CD4-positive, alpha-beta memory T cell (primary cell): Measurements from ENCODE around the gene NLGN2. TPM values are rescaled to one million over a fixed set of nuclear protein-coding genes. Genes with fewer than 3 reads are reported as not detected.
A peak's percentile ranks its signal among the peaks of the same experiment; 100 is the strongest.

ENCODE experiments used
- CTCF ChIA-PET: fragments of 350-600 bp; sonication (Branson Sonifier 250); formaldehyde crosslinking; loops from one replicate; lab custom pipeline; 2021; ENCODE audit warnings: inconsistent platforms; ENCODE audit not compliant: partially characterized antibody; lab: Charles Lee
- POLR2A ChIA-PET: fragments of 350-600 bp; sonication (Branson Sonifier 250); formaldehyde crosslinking; loops from one replicate; lab custom pipeline; 2021; ENCODE audit not compliant: partially characterized antibody; lab: Charles Lee
- DNase-seq, 5 donors: peaks; one replicate each; pipeline versions ENCODE4 v3.0.0 to v3.0.0-alpha.2; 2020 to 2022; ENCODE audit warnings: mixed read lengths in 1 of 5
- H3K27ac ChIP-seq: one replicate; pipeline ENCODE4 v1.7.0; 2013; ENCODE audit warnings: low read depth, low read length
- H3K27me3 ChIP-seq: 2 replicates; pipeline ENCODE4 v1.7.0; 2013; ENCODE audit warnings: mild to moderate bottlenecking, low read length, moderate library complexity; ENCODE audit not compliant: insufficient read depth
- H3K36me3 ChIP-seq: 2 replicates; pipeline ENCODE4 v1.7.0; 2013; ENCODE audit warnings: mild to moderate bottlenecking, low read length, moderate library complexity; ENCODE audit not compliant: insufficient read depth
- H3K4me1 ChIP-seq: 2 replicates; pipeline ENCODE4 v1.7.0; 2013; ENCODE audit warnings: mild to moderate bottlenecking, low read length, moderate library complexity; ENCODE audit not compliant: insufficient read depth
- H3K4me3 ChIP-seq, 2 donors: one replicate each; pipeline ENCODE4 v1.7.0; 2013; ENCODE audit warnings: low read length in 2 of 2, mild to moderate bottlenecking in 1 of 2
- H3K9me3 ChIP-seq, 2 donors: one replicate each; pipeline ENCODE4 v1.7.0; 2013; ENCODE audit warnings: low read length in 2 of 2, control low read depth in 1 of 2; ENCODE audit not compliant: control insufficient read depth in 1 of 2
- H3K27ac Mint-ChIP-seq, 7 donors: one replicate each; pipeline ENCODE4 v1.8.0; 2020 to 2021; ENCODE audit warnings: mixed read lengths in 7 of 7, mild to moderate bottlenecking in 6 of 7, inconsistent platforms in 3 of 7, moderate library complexity in 3 of 7
- H3K27me3 Mint-ChIP-seq, 2 donors: one replicate each; pipeline ENCODE4 v1.8.0; 2020 to 2021; ENCODE audit warnings: mixed read lengths in 2 of 2
- H3K36me3 Mint-ChIP-seq, 2 donors: one replicate each; pipeline ENCODE4 v1.8.0; 2020 to 2021; ENCODE audit warnings: mixed read lengths in 2 of 2, inconsistent platforms in 1 of 2, mild to moderate bottlenecking in 1 of 2
- H3K4me1 Mint-ChIP-seq, 4 donors: one replicate each; pipeline ENCODE4 v1.8.0; 2020 to 2021; ENCODE audit warnings: mixed read lengths in 4 of 4, mild to moderate bottlenecking in 1 of 4
- H3K4me3 Mint-ChIP-seq, 8 donors: one replicate each; pipeline ENCODE4 v1.8.0; 2020 to 2021; ENCODE audit warnings: mixed read lengths in 8 of 8, mild to moderate bottlenecking in 7 of 8, moderate library complexity in 6 of 8, inconsistent platforms in 3 of 8
- H3K9me3 Mint-ChIP-seq, 8 donors: one replicate each; pipeline ENCODE4 v1.8.0; 2020 to 2021; ENCODE audit warnings: mixed read lengths in 8 of 8, mild to moderate bottlenecking in 5 of 8, inconsistent platforms in 3 of 8, moderate library complexity in 1 of 8
- intact Hi-C: fragments of 100-400 bp; cut with micrococcal nuclease; formaldehyde crosslinking; loops from one replicate; pipeline ENCODE4 v1.15.1; 2023
- polyA plus RNA-seq, 2 donors: library from polyadenylated mRNA; unstranded; fragments of 300-500 nt; fragmentation: Illumina TruSeq; gene quantifications; one replicate each; pipeline ENCODE4 v1.2.3, GENCODE V29; 2021
- total RNA-seq, 2 experiments: library from RNA; stranded (reverse); gene quantifications; one replicate each; pipeline ENCODE4 v1.2.3, GENCODE V29; 2021

The NLGN2 gene
- total and polyA plus RNA-seq, 4 experiments from 2014 or later: 0.08 to 9.8 (median 8.8) TPM; not detected in 1

DNA sequence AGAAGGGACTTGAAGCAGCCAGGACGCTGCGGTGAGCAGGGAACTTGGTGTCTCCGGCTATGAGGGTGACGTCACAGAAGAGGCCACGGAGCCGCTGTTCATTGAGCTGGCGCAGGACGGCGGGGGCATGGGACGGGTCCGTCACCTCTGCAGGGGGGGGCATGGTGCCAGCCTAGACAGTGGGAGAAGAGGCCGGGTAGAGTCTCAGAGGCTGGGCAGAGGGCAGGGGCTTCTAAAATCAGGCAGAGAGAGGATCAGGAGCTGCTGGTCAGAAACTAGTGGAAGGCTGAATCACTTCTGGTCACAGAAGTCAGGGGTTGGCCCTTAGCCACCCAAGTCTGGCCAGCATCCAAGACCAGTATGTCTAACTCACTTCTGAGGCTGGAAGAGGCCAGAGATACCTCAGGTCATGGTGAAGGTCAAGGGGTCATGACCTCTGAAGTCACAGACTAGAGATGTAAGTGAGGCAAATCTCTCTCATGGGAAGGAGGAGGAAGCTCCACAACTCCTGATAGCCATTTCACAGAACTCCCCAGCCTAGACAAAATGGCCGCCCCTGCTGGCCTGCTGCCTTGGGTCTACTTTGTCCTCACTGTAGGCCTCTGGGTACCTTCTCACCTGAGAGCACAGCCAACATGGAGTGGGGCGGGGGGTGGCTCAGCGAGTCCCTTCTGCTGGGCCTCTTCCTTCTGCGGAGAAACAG is 59.1 kb downstream of the NLGN2 start:
- Mint-ChIP-seq H3K9me3 (no peaks in the 10 kb centered on the region), H3K4me1 (peaks cover 4 to 18% (median 6%) of the 10 kb centered on the region in 4 donors), H3K27ac (peak overlapping the region in 1 of 7 donors; percentile 40), H3K27me3 (no peaks in the 10 kb centered on the region), H3K36me3 (peaks cover 3 to 28% of the 10 kb centered on the region in 2 donors), H3K4me3 (no peak overlapping the region)
- no peak overlapping the region for H3K4me3 ChIP-seq
- CTCF ChIA-PET: interaction anchor here (1.6 kb wide), 2 partner anchors 9 to 30 kb away, joined by 3 to 4 read pairs; no protein-coding TSS in a partner anchor
- H3K27me3 ChIP-seq: no peaks in the 10 kb centered on the region
- DNase-seq: no peak
- intact Hi-C loops: no loop called here
- peaks cover 8% of the 10 kb centered on the region for H3K4me1 ChIP-seq
- POLR2A ChIA-PET: interaction anchor here (0.8 to 23.4 kb wide), 2 partner anchors 11 to 15 kb away, joined by 3 to 398 read pairs; partner anchors contain the start of genes POLR2A, SLC35G6 and ZBTB4
- no peak overlapping the region for H3K27ac ChIP-seq
- peaks cover 6% of the 10 kb centered on the region for H3K36me3 ChIP-seq
- H3K9me3 ChIP-seq: no peaks in the 10 kb centered on the region

GRCh38 chr17:7467498-7467897 is 59.9 kb downstream of the NLGN2 start:
- Mint-ChIP-seq H3K4me3 (no peak overlapping the region), H3K4me1 (peaks cover 7 to 23% (median 10%) of the 10 kb centered on the region in 4 donors), H3K27me3 (no peaks in the 10 kb centered on the region), H3K36me3 (peaks cover 3 to 26% of the 10 kb centered on the region in 2 donors), H3K9me3 (no peaks in the 10 kb centered on the region), H3K27ac (peak overlapping the region in 2 of 7 donors; percentile 26 to 40)
- intact Hi-C loops: no loop called here
- peaks cover 10% of the 10 kb centered on the region for H3K4me1 ChIP-seq
- POLR2A ChIA-PET: interaction anchor here (23.4 kb wide), 1 partner anchor 14 kb away, joined by 398 read pairs; the partner anchor contains the start of genes POLR2A, SLC35G6 and ZBTB4
- H3K27me3 ChIP-seq: no peaks in the 10 kb centered on the region
- H3K4me3 ChIP-seq: no peak overlapping the region
- peaks cover 6% of the 10 kb centered on the region for H3K36me3 ChIP-seq
- no peaks in the 10 kb centered on the region for H3K9me3 ChIP-seq
- H3K27ac ChIP-seq: no peak overlapping the region
- CTCF ChIA-PET: interaction anchor here (0.5 to 1.6 kb wide), 3 partner anchors 9 to 55 kb away, joined by 3 to 4 read pairs (median 3); no protein-coding TSS in a partner anchor
- no peak for DNase-seq

DNA sequence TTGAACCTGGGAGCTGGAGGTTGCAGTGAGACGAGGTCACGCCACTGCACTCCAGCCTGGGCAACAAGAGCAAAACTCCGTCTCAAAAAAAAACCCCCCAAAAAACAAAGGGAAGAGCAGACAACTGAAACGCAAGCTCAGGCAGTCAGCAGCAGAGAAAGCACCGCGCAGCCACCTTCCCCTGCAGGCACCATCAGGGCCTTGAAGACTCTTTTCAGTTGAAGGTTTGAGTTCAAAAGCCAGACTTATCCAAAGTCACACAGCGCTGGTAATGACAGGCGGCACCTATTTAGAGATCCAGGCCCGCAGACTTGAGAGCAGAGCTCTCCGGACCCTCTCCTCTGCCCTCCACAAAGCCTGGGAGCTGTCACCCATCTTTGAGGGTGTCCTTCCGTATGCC is 60.6 kb downstream of the NLGN2 start:
- Mint-ChIP-seq H3K9me3 (no peaks in the 10 kb centered on the region), H3K27me3 (no peaks in the 10 kb centered on the region), H3K27ac (peak overlapping the region in 2 of 7 donors; percentile 23 to 41), H3K4me1 (peaks cover 7 to 30% (median 10%) of the 10 kb centered on the region in 4 donors), H3K36me3 (peaks cover 3 to 25% of the 10 kb centered on the region in 2 donors), H3K4me3 (no peak overlapping the region)
- intact Hi-C loops: no loop called here
- ChIA-PET POLR2A (interaction anchor here (23.4 kb wide), 1 partner anchor 14 kb away, joined by 398 read pairs; the partner anchor contains the start of genes POLR2A, SLC35G6 and ZBTB4), CTCF (interaction anchor here (0.5 to 1.6 kb wide), 3 partner anchors 8 to 54 kb away, joined by 3 to 4 read pairs (median 3); no protein-coding TSS in a partner anchor)
- peaks cover 6% of the 10 kb centered on the region for H3K36me3 ChIP-seq
- H3K27ac ChIP-seq: no peak overlapping the region
- H3K4me3 ChIP-seq: no peak overlapping the region
- no peaks in the 10 kb centered on the region for H3K9me3 ChIP-seq
- no peaks in the 10 kb centered on the region for H3K27me3 ChIP-seq
- no peak for DNase-seq
- H3K4me1 ChIP-seq: peaks cover 10% of the 10 kb centered on the region

GRCh38 chr17:7468804-7469389 is 61.3 kb downstream of the NLGN2 start:
- Mint-ChIP-seq H3K9me3 (no peaks in the 10 kb centered on the region), H3K27ac (peak overlapping the region in 1 of 7 donors; percentile 23), H3K4me3 (no peak overlapping the region), H3K4me1 (peaks cover 7 to 36% (median 10%) of the 10 kb centered on the region in 4 donors), H3K27me3 (no peaks in the 10 kb centered on the region), H3K36me3 (peaks cover 3 to 21% of the 10 kb centered on the region in 2 donors)
- Histone ChIP-seq H3K4me1 (peaks cover 10% of the 10 kb centered on the region), H3K9me3 (no peaks in the 10 kb centered on the region), H3K27me3 (no peaks in the 10 kb centered on the region), H3K4me3 (no peak overlapping the region), H3K36me3 (peaks cover 6% of the 10 kb centered on the region), H3K27ac (no peak overlapping the region)
- intact Hi-C loops: no loop called here
- DNase-seq: no peak
- ChIA-PET POLR2A (interaction anchor here (23.4 kb wide), 1 partner anchor 13 kb away, joined by 398 read pairs; the partner anchor contains the start of genes POLR2A, SLC35G6 and ZBTB4), CTCF (interaction anchor here (1.6 kb wide), 1 partner anchor 32 kb away, joined by 4 read pairs; no protein-coding TSS in a partner anchor)

Other genes with a start within 250 kb of the NLGN2 start
Only the 30 nearest of the 39 such genes appear.
- 10 to 100 TPM; 75.1 to 76.8 TPM for gene DVL2, start 173.3 kb upstream of the NLGN2 start, total RNA-seq
- gene DVL2, start 173.3 kb upstream of the NLGN2 start, polyA plus RNA-seq: 10 to 100 TPM; 22.0 to 23.7 TPM
- 10 to 100 TPM; 45.8 to 55.8 TPM for gene PHF23, start 168.4 kb upstream of the NLGN2 start, total RNA-seq
- 10 to 100 TPM; 11.4 to 29.8 TPM for gene PHF23, start 168.4 kb upstream of the NLGN2 start, polyA plus RNA-seq
- gene GABARAP, start 165.4 kb upstream of the NLGN2 start, total RNA-seq: 100 to 1,000 TPM; 324 to 327 TPM
- 100 to 1,000 TPM; 741 to 896 TPM for gene GABARAP, start 165.4 kb upstream of the NLGN2 start, polyA plus RNA-seq
- gene CTDNEP1, start 156.1 kb upstream of the NLGN2 start, total RNA-seq: 100 to 1,000 TPM; 145 to 157 TPM
- gene CTDNEP1, start 156.1 kb upstream of the NLGN2 start, polyA plus RNA-seq: 10 to 100 TPM; 42.4 to 59.1 TPM
- gene ELP5, start 155.6 kb upstream of the NLGN2 start, total RNA-seq: 10 to 100 TPM; 29.8 to 30.9 TPM
- 10 to 100 TPM; 68.0 to 71.3 TPM for gene ELP5, start 155.6 kb upstream of the NLGN2 start, polyA plus RNA-seq
- 1 to 10 TPM in 1 of 2 experiments, under 1 TPM in 1; 0.39 to 1.0 TPM for gene CLDN7, start 145.4 kb upstream of the NLGN2 start, total RNA-seq
- 1 to 10 TPM; 1.0 to 3.1 TPM for gene CLDN7, start 145.4 kb upstream of the NLGN2 start, polyA plus RNA-seq
- gene SLC2A4, start 126.1 kb upstream of the NLGN2 start, total RNA-seq: not detected
- not detected for gene SLC2A4, start 126.1 kb upstream of the NLGN2 start, polyA plus RNA-seq
- under 1 TPM; 0.26 to 0.39 TPM for gene YBX2, start 113.2 kb upstream of the NLGN2 start, total RNA-seq
- not detected for gene YBX2, start 113.2 kb upstream of the NLGN2 start, polyA plus RNA-seq
- gene EIF5A, start 100.2 kb upstream of the NLGN2 start, total RNA-seq: 100 to 1,000 TPM; 240 to 244 TPM
- 100 to 1,000 TPM; 230 to 850 TPM for gene EIF5A, start 100.2 kb upstream of the NLGN2 start, polyA plus RNA-seq
- gene GPS2, start 92.5 kb upstream of the NLGN2 start, total RNA-seq: 100 to 1,000 TPM; 127 to 132 TPM
- gene GPS2, start 92.5 kb upstream of the NLGN2 start, polyA plus RNA-seq: 100 to 1,000 TPM; 101 to 120 TPM
- gene NEURL4, start 78.5 kb upstream of the NLGN2 start, total RNA-seq: 10 to 100 TPM; 73.8 to 81.6 TPM
- gene NEURL4, start 78.5 kb upstream of the NLGN2 start, polyA plus RNA-seq: 1 to 10 TPM in 1 of 2 donors, under 1 TPM in 1; 0.97 to 2.4 TPM
- 100 to 1,000 TPM; 507 to 516 TPM for gene ACAP1, start 71.3 kb upstream of the NLGN2 start, total RNA-seq
- 100 to 1,000 TPM; 261 to 264 TPM for gene ACAP1, start 71.3 kb upstream of the NLGN2 start, polyA plus RNA-seq
- gene KCTD11, start 55.7 kb upstream of the NLGN2 start, total RNA-seq: 1 to 10 TPM; 3.5 to 4.3 TPM
- gene KCTD11, start 55.7 kb upstream of the NLGN2 start, polyA plus RNA-seq: 1 to 10 TPM in 1 of 2 donors, under 1 TPM in 1; 0.33 to 1.8 TPM
- not detected for gene TMEM95, start 52.7 kb upstream of the NLGN2 start, total RNA-seq
- not detected for gene TMEM95, start 52.7 kb upstream of the NLGN2 start, polyA plus RNA-seq
- 10 to 100 TPM; 13.8 to 15.9 TPM for gene TNK1, start 26.8 kb upstream of the NLGN2 start, total RNA-seq
- 1 to 10 TPM; 1.7 to 2.1 TPM for gene TNK1, start 26.8 kb upstream of the NLGN2 start, polyA plus RNA-seq
- gene PLSCR3, start 13.3 kb upstream of the NLGN2 start, total RNA-seq: 10 to 100 TPM; 90.3 to 91.9 TPM
- 100 to 1,000 TPM; 174 to 242 TPM for gene PLSCR3, start 13.3 kb upstream of the NLGN2 start, polyA plus RNA-seq
- gene TMEM256, start 3.7 kb upstream of the NLGN2 start, total RNA-seq: 10 to 100 TPM; 35.4 to 38.3 TPM
- gene TMEM256, start 3.7 kb upstream of the NLGN2 start, polyA plus RNA-seq: 10 to 100 TPM; 49.9 to 51.1 TPM
- not detected for gene SPEM1, start 12.5 kb downstream of the NLGN2 start, total RNA-seq
- gene SPEM1, start 12.5 kb downstream of the NLGN2 start, polyA plus RNA-seq: not detected
- not detected for gene SPEM2, start 17.8 kb downstream of the NLGN2 start, total RNA-seq
- gene SPEM2, start 17.8 kb downstream of the NLGN2 start, polyA plus RNA-seq: not detected
- gene SPEM3, start 21.0 kb downstream of the NLGN2 start, total RNA-seq: not detected
- gene SPEM3, start 21.0 kb downstream of the NLGN2 start, polyA plus RNA-seq: not detected
- gene TMEM102, start 27.6 kb downstream of the NLGN2 start, total RNA-seq: 10 to 100 TPM; 20.8 to 21.8 TPM
- gene TMEM102, start 27.6 kb downstream of the NLGN2 start, polyA plus RNA-seq: 10 to 100 TPM; 14.6 to 29.2 TPM
- 1 to 10 TPM; 2.7 to 3.3 TPM for gene FGF11, start 31.7 kb downstream of the NLGN2 start, total RNA-seq
- gene FGF11, start 31.7 kb downstream of the NLGN2 start, polyA plus RNA-seq: under 1 TPM in 1 of 2 donors, not detected in 1; 0.14 TPM
- 1 to 10 TPM; 9.1 to 9.5 TPM for gene CHRNB1, start 37.2 kb downstream of the NLGN2 start, total RNA-seq
- 10 to 100 TPM; 24.1 to 29.2 TPM for gene CHRNB1, start 37.2 kb downstream of the NLGN2 start, polyA plus RNA-seq
- gene ZBTB4, start 71.8 kb downstream of the NLGN2 start, total RNA-seq: 10 to 100 TPM; 75.2 to 75.7 TPM
- 10 to 100 TPM in 1 of 2 donors, 1 to 10 TPM in 1; 4.6 to 21.2 TPM for gene ZBTB4, start 71.8 kb downstream of the NLGN2 start, polyA plus RNA-seq
- not detected for gene SLC35G6, start 73.6 kb downstream of the NLGN2 start, total RNA-seq
- gene SLC35G6, start 73.6 kb downstream of the NLGN2 start, polyA plus RNA-seq: not detected
- gene POLR2A, start 76.5 kb downstream of the NLGN2 start, total RNA-seq: 100 to 1,000 TPM; 178 to 191 TPM
- gene POLR2A, start 76.5 kb downstream of the NLGN2 start, polyA plus RNA-seq: 10 to 100 TPM in 1 of 2 donors, 1 to 10 TPM in 1; 8.6 to 76.2 TPM
- gene TNFSF12, start 141.2 kb downstream of the NLGN2 start, total RNA-seq: 10 to 100 TPM; 45.1 to 52.2 TPM
- gene TNFSF12, start 141.2 kb downstream of the NLGN2 start, polyA plus RNA-seq: 10 to 100 TPM; 45.8 to 72.8 TPM
- 1 to 10 TPM; 2.9 to 3.8 TPM for gene TNFSF13, start 150.9 kb downstream of the NLGN2 start, total RNA-seq
- gene TNFSF13, start 150.9 kb downstream of the NLGN2 start, polyA plus RNA-seq: under 1 TPM in 1 of 2 donors, not detected in 1; 0.68 TPM
- gene SENP3, start 154.1 kb downstream of the NLGN2 start, total RNA-seq: 10 to 100 TPM; 37.7 to 40.1 TPM
- gene SENP3, start 154.1 kb downstream of the NLGN2 start, polyA plus RNA-seq: 10 to 100 TPM; 13.1 to 15.5 TPM
- gene CD68, start 171.8 kb downstream of the NLGN2 start, total RNA-seq: 10 to 100 TPM; 19.8 to 20.9 TPM
- under 1 TPM in 1 of 2 donors, not detected in 1; 0.59 TPM for gene CD68, start 171.8 kb downstream of the NLGN2 start, polyA plus RNA-seq